Esophagus muscularis mucosa (tissue), 4 donors: ENCODE results near the gene OR10T2. TPM values are rescaled to one million over a fixed set of nuclear protein-coding genes. Genes with fewer than 3 reads are reported as not detected.

Source experiments
- DNase-seq: peaks from one replicate; pipeline ENCODE4 v3.0.0-alpha.2; 2017; ENCODE audit errors: extremely low spot score
- H3K27ac ChIP-seq, 4 donors: fragments of 200-600 bp; sonication (generic); replicated peaks in 1 of 4; 1 replicate in 3 of 4; 2 replicates in 1 of 4; pipeline ENCODE4 v1.5.1; 2016 to 2019; ENCODE audit warnings: mild to moderate bottlenecking in 1 of 4
- H3K27me3 ChIP-seq, 4 donors: fragments of 200-600 bp; sonication (generic); one replicate each; pipeline versions ENCODE4 v1.5.1 to v1.6.0; 2016 to 2019
- H3K36me3 ChIP-seq, 4 donors: fragments of 200-600 bp; sonication (generic); one replicate each; pipeline ENCODE4 v1.5.1; 2016 to 2019
- H3K4me1 ChIP-seq, 4 donors: fragments of 200-600 bp; sonication (generic); one replicate each; pipeline ENCODE4 v1.5.1; 2016 to 2019
- H3K4me3 ChIP-seq, 4 donors: fragments of 200-600 bp; sonication (generic); 1 replicate in 2 of 4; 2 replicates in 2 of 4; pipeline ENCODE4 v1.5.1; 2016 to 2019; ENCODE audit warnings: mild to moderate bottlenecking in 4 of 4, moderate library complexity in 1 of 4
- H3K9me3 ChIP-seq, 4 donors: fragments of 200-600 bp; sonication (generic); 1 replicate in 3 of 4; 2 replicates in 1 of 4; pipeline ENCODE4 v1.5.1; 2016 to 2019
- CTCF ChIP-seq, 3 experiments: fragments of 200-600 bp in 2 of 3; fragments of 450-650 bp in 1 of 3; sonication (generic) in 2 of 3; IDR thresholded peaks; one replicate each; pipeline ENCODE4 v1.5.1; 2017 to 2019; ENCODE audit warnings: antibody characterized with exemption in 3 of 3, mild to moderate bottlenecking in 2 of 3, moderate library complexity in 1 of 3
- EP300 ChIP-seq: sonication (generic); formaldehyde crosslinking; IDR thresholded peaks from one replicate; pipeline ENCODE4 v1.6.1; 2017; ENCODE audit warnings: antibody characterized with exemption
- POLR2A ChIP-seq: fragments of 450-650 bp; IDR thresholded peaks from one replicate; pipeline ENCODE4 v1.6.1; 2017; ENCODE audit warnings: antibody characterized with exemption, moderate library complexity, mild to moderate bottlenecking, low read depth
- POLR2AphosphoS5 ChIP-seq, 2 donors: sonication (generic); formaldehyde crosslinking; IDR thresholded peaks; one replicate each; pipeline ENCODE4 v1.6.1; 2017; ENCODE audit warnings: antibody characterized with exemption in 2 of 2
- WGBS: methylation state at CpG from one replicate; pipeline ENCODE4 v1.1.5; 2018; 5-methylcytosine and 5-hydroxymethylcytosine counted together
- intact Hi-C: fragments of 100-400 bp; cut with DNase I; formaldehyde crosslinking; loops from one replicate; pipeline ENCODE4 v1.15.1; 2023
- total RNA-seq, 4 donors: library from RNA; depleted of rRNA; stranded (reverse); fragments of >200 nt; gene quantifications; one replicate each; pipeline versions ENCODE4 v1.1.0 to v1.2.1, GENCODE V29; 2016

OR10T2 gene
- total RNA-seq, 4 donors from 2014 or later = not detected

GRCh38 chr1:158422212-158422611 is 22.9 kb upstream of the OR10T2 start:
- intact Hi-C loops = no loop called here
- H3K4me1 ChIP-seq = no peaks in the 10 kb centered on the region
- no peak for TF ChIP-seq EP300
- TF ChIP-seq CTCF (IDR thresholded peaks at IDR 0.05) = no peak
- TF ChIP-seq POLR2A = no peak
- TF ChIP-seq POLR2AphosphoS5 (IDR thresholded peaks at IDR 0.05) = no peak
- no peak for DNase-seq
- H3K36me3 ChIP-seq = no peaks in the 10 kb centered on the region
- H3K27me3 ChIP-seq = no peaks in the 10 kb centered on the region
- no peaks in the 10 kb centered on the region for H3K9me3 ChIP-seq
- H3K4me3 ChIP-seq = no peak overlapping the region
- H3K27ac ChIP-seq = no peak overlapping the region

- DNase-seq = no peak
- intact Hi-C loops = no loop called here
- Histone ChIP-seq H3K27me3 (no peaks in the 10 kb centered on the region), H3K4me1 (no peaks in the 10 kb centered on the region), H3K9me3 (no peaks in the 10 kb centered on the region), H3K27ac (no peak overlapping the region), H3K36me3 (no peaks in the 10 kb centered on the region), H3K4me3 (no peak overlapping the region)
- TF ChIP-seq CTCF (IDR thresholded peaks at IDR 0.05) = no peak
- TF ChIP-seq EP300 = no peak
- no peak for TF ChIP-seq POLR2AphosphoS5 (IDR thresholded peaks at IDR 0.05)
- no peak for TF ChIP-seq POLR2A
Observed at GRCh38 chr1:158417586-158417985, 18.3 kb upstream of the OR10T2 start.

GRCh38 chr1:158414651-158415345 is 15.5 kb upstream of the OR10T2 start:
- H3K4me3 ChIP-seq = no peak overlapping the region
- 83% methylated on average over 4 of the region's 4 CpGs for WGBS
- H3K27me3 ChIP-seq = no peaks in the 10 kb centered on the region
- intact Hi-C loops = no loop called here
- no peak for TF ChIP-seq POLR2AphosphoS5 (IDR thresholded peaks at IDR 0.05)
- TF ChIP-seq POLR2A = no peak
- no peak for TF ChIP-seq EP300
- no peak for TF ChIP-seq CTCF (IDR thresholded peaks at IDR 0.05)
- H3K36me3 ChIP-seq = no peaks in the 10 kb centered on the region
- no peak for DNase-seq
- no peaks in the 10 kb centered on the region for H3K9me3 ChIP-seq
- no peaks in the 10 kb centered on the region for H3K4me1 ChIP-seq
- no peak overlapping the region for H3K27ac ChIP-seq

- DNase-seq = no peak
- no peak overlapping the region for H3K4me3 ChIP-seq
- H3K27me3 ChIP-seq = no peaks in the 10 kb centered on the region
- H3K4me1 ChIP-seq = no peaks in the 10 kb centered on the region
- TF ChIP-seq POLR2AphosphoS5 (IDR thresholded peaks at IDR 0.05) (no peak), POLR2A (no peak), EP300 (no peak), CTCF (IDR thresholded peaks at IDR 0.05) (no peak)
- no peaks in the 10 kb centered on the region for H3K9me3 ChIP-seq
- H3K36me3 ChIP-seq = no peaks in the 10 kb centered on the region
- WGBS = 82% methylated on average over 5 of the region's 5 CpGs
- H3K27ac ChIP-seq = no peak overlapping the region
- intact Hi-C loops = no loop called here
Observed at GRCh38 chr1:158407092-158407491, 7.8 kb upstream of the OR10T2 start.

- H3K36me3 ChIP-seq = no peaks in the 10 kb centered on the region
- no peaks in the 10 kb centered on the region for H3K4me1 ChIP-seq
- WGBS = 85% methylated on average over 3 of the region's 3 CpGs
- H3K4me3 ChIP-seq = no peak overlapping the region
- no peaks in the 10 kb centered on the region for H3K9me3 ChIP-seq
- DNase-seq = no peak
- intact Hi-C loops = no loop called here
- H3K27ac ChIP-seq = no peak overlapping the region
- H3K27me3 ChIP-seq = no peaks in the 10 kb centered on the region
- TF ChIP-seq POLR2AphosphoS5 (IDR thresholded peaks at IDR 0.05) (no peak), CTCF (IDR thresholded peaks at IDR 0.05) (no peak), POLR2A (no peak), EP300 (no peak)
Observed at GRCh38 chr1:158400871-158401270, 1.6 kb upstream of the OR10T2 start.
